Measurements from ENCODE around the gene LRRC14B. TPM values are rescaled to one million over a fixed set of nuclear protein-coding genes. Genes with fewer than 3 reads are reported as not detected.
"Not testable (repeated sequence)": the region's sequence is repeated elsewhere in the genome, so short reads cannot be mapped to it uniquely, and the experiment has no call there.

LRRC14B gene
- total RNA-seq, 1 experiment from 2014 or later, result not detected

GRCh38 chr5:194603-195209 lies 3.4 kb downstream of the LRRC14B start:
- no peaks in the 10 kb centered on the region for H3K4me1 Mint-ChIP-seq (ENCODE audit: low read depth, unreplicated experiment)

GRCh38 chr5:195401-196160 lies 4.3 kb downstream of the LRRC14B start:
- no peak overlapping the region for H3K4me3 Mint-ChIP-seq (ENCODE audit: low read depth, unreplicated experiment)
- DNase-seq, result no peak
- TF ChIP-seq, protein P1, sequence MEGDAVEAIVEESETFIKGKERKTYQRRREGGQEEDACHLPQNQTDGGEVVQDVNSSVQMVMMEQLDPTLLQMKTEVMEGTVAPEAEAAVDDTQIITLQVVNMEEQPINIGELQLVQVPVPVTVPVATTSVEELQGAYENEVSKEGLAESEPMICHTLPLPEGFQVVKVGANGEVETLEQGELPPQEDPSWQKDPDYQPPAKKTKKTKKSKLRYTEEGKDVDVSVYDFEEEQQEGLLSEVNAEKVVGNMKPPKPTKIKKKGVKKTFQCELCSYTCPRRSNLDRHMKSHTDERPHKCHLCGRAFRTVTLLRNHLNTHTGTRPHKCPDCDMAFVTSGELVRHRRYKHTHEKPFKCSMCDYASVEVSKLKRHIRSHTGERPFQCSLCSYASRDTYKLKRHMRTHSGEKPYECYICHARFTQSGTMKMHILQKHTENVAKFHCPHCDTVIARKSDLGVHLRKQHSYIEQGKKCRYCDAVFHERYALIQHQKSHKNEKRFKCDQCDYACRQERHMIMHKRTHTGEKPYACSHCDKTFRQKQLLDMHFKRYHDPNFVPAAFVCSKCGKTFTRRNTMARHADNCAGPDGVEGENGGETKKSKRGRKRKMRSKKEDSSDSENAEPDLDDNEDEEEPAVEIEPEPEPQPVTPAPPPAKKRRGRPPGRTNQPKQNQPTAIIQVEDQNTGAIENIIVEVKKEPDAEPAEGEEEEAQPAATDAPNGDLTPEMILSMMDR (IDR thresholded peaks at IDR 0.05; ENCODE audit: unreplicated experiment), result no peak
- no peaks in the 10 kb centered on the region for H3K36me3 Mint-ChIP-seq (ENCODE audit: insufficient read depth, unreplicated experiment)
- H3K9me3 Mint-ChIP-seq (ENCODE audit: low read depth, unreplicated experiment), result no peaks in the 10 kb centered on the region
- no peaks in the 10 kb centered on the region for H3K4me1 Mint-ChIP-seq (ENCODE audit: low read depth, unreplicated experiment)
- peaks cover 6% of the 10 kb centered on the region for H3K27me3 Mint-ChIP-seq (ENCODE audit: unreplicated experiment)
- no TSS peak for BruUV-seq (replicated peaks)
- no peak overlapping the region for H3K27ac Mint-ChIP-seq (ENCODE audit: unreplicated experiment)
- intact Hi-C loops (cut with micrococcal nuclease; ENCODE audit: unreplicated experiment), result no loop called here
- CTCF ChIA-PET, result no interaction called here

More at GRCh38 chr5:194603-195209, 3.4 kb downstream of the LRRC14B start:
- TF ChIP-seq, protein P1 (IDR thresholded peaks at IDR 0.05; ENCODE audit: unreplicated experiment), result no peak
- no peak for DNase-seq
- CTCF ChIA-PET, result no interaction called here
- H3K27me3 Mint-ChIP-seq (ENCODE audit: unreplicated experiment), result peaks cover 15% of the 10 kb centered on the region
- no peaks in the 10 kb centered on the region for H3K36me3 Mint-ChIP-seq (ENCODE audit: insufficient read depth, unreplicated experiment)
- no peaks in the 10 kb centered on the region for H3K9me3 Mint-ChIP-seq (ENCODE audit: low read depth, unreplicated experiment)
- no peak overlapping the region for H3K4me3 Mint-ChIP-seq (ENCODE audit: low read depth, unreplicated experiment)
- intact Hi-C loops (cut with micrococcal nuclease; ENCODE audit: unreplicated experiment), result no loop called here
- no peak overlapping the region for H3K27ac Mint-ChIP-seq (ENCODE audit: unreplicated experiment)
- BruUV-seq (replicated peaks), result no TSS peak

DNA sequence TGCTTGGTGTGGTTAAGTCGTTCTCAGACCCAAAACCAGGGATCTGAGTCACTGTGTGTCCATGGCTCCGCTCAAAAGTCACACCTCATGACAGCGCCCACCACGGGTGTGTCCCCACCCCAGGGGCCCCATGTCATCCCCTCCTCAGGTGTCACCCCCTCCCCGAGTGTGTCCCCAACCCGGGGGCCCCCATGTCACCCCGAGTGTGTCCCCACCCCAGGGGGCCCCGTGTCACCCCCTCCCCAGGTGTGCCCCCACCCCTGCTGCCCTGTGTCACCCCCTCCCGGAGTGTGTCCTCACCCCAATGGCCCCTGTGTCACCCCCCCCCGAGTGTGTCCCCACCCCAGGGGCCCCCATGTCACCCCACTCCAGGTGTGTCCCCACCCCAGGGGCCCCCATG lies 5.1 kb downstream of the LRRC14B start:
- Mint-ChIP-seq H3K36me3 (ENCODE audit: insufficient read depth, unreplicated experiment) (no peaks in the 10 kb centered on the region), H3K27me3 (ENCODE audit: unreplicated experiment) (no peaks in the 10 kb centered on the region), H3K9me3 (ENCODE audit: low read depth, unreplicated experiment) (no peaks in the 10 kb centered on the region), H3K4me3 (ENCODE audit: low read depth, unreplicated experiment) (no peak overlapping the region), H3K4me1 (ENCODE audit: low read depth, unreplicated experiment) (no peaks in the 10 kb centered on the region), H3K27ac (ENCODE audit: unreplicated experiment) (no peak overlapping the region)
- CTCF ChIA-PET, result no interaction called here
- TF ChIP-seq, protein P1 (IDR thresholded peaks at IDR 0.05; ENCODE audit: unreplicated experiment), result no peak
- no peak for DNase-seq
- intact Hi-C loops (cut with micrococcal nuclease; ENCODE audit: unreplicated experiment), result no loop called here
- BruUV-seq (replicated peaks), result no TSS peak

DNA sequence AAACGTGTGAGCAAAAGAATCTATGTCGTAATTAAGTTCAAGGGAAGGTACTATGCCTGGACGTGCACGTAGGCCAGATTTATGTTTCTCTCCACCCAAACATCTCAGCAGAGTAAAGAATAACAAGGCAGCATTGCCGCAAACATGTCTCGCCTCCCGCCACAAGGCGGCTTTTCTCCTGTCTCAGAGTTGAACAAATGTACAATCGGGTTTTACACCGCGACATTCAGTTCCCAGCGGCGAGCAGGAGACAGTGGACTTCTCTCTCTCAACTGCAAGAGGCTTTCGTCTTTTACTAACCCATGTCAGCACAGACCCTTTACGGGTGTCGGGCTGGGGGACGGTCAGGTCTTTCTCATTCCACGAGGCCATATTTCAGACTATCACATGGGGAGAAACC lies 5.7 kb downstream of the LRRC14B start:
- not testable (repeated sequence) for DNase-seq; H3K27ac Mint-ChIP-seq (ENCODE audit: unreplicated experiment); H3K27me3 Mint-ChIP-seq (ENCODE audit: unreplicated experiment)

More for the DNA sequence above, 5.7 kb downstream of the LRRC14B start:
- BruUV-seq (replicated peaks); CTCF ChIA-PET; H3K4me3 Mint-ChIP-seq (ENCODE audit: low read depth, unreplicated experiment); intact Hi-C loops (cut with micrococcal nuclease; ENCODE audit: unreplicated experiment); H3K4me1 Mint-ChIP-seq (ENCODE audit: low read depth, unreplicated experiment); H3K36me3 Mint-ChIP-seq (ENCODE audit: insufficient read depth, unreplicated experiment); H3K9me3 Mint-ChIP-seq (ENCODE audit: low read depth, unreplicated experiment): not testable (repeated sequence)
